NCI-H1930 (cell line): ENCODE data around the gene FBXL7.

Experiments used
- DNase-seq, 2 experiments: peaks; one replicate each; lab custom pipeline; 2025; lab: John Stamatoyannopoulos, UW

FBXL7 gene

GRCh38 chr5:15502208-15502607, 2.2 kb downstream of the FBXL7 start:
- no peak for DNase-seq

GRCh38 chr5:15506146-15506545, 6.2 kb downstream of the FBXL7 start:
- no peak for DNase-seq

DNA sequence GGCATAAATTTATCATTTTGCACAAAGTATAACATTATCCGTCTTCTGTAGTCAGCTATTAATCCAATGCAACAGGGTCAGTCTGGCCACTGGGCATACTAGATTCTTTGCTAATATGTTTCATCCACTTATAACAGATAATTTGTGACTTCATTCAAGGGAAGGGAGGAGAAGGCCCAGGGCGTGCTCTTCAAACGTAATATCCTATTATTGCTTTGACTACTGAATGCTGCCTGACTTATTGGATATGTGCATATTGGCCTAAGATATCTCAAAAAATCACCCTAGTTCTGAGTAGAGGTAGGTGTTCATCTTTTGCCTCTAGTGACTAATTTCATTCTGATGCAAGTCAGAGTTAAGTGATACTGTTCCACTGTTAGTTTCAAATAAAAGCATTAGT, 6.9 kb downstream of the FBXL7 start:
- no peak for DNase-seq

DNA sequence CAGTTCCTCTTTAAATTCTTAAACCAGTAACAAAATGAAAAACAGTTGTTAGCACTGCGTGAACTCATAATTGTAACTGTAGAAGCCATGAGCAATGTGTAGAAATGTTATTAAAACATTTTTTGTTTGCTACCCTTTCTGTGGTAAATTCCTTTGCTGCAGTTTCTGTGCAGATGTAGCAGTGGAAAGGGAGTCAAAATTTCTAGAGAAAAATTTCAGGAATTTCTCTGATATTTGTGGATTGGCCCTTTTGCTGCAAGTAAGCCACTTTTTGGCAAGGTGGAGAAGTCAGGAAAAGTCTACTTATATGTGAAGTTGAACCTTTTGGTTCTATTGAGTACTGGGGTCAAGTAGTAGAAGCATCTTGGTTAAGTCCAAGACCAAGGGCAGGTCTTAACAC, 10.1 kb downstream of the FBXL7 start:
- DNase-seq, result no peak

GRCh38 chr5:15510831-15511230, 10.9 kb downstream of the FBXL7 start:
- DNase-seq, result no peak

GRCh38 chr5:15513431-15513830, 13.5 kb downstream of the FBXL7 start:
- DNase-seq, result no peak

GRCh38 chr5:15513911-15514310, 13.9 kb downstream of the FBXL7 start:
- DNase-seq, result no peak

DNA sequence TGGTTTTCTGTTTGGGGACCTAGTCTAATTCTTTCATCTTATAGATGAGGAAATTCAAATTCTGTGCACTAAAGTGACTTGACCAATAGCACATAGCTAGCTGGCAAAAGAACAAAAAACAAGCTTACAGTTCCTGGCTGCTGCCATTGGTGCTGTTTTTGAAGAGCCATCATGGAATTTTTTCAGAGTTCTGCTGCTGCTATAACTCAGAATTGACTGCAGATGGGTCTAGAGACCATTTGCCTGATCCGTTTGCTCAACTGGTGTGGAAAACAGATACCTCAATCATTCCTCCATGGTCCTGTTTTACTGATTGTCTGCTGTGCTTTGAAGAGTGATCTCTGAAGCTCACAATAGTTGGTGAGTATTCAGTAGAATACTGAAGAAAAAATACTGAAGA, 15.2 kb downstream of the FBXL7 start:
- DNase-seq, result no peak

DNA sequence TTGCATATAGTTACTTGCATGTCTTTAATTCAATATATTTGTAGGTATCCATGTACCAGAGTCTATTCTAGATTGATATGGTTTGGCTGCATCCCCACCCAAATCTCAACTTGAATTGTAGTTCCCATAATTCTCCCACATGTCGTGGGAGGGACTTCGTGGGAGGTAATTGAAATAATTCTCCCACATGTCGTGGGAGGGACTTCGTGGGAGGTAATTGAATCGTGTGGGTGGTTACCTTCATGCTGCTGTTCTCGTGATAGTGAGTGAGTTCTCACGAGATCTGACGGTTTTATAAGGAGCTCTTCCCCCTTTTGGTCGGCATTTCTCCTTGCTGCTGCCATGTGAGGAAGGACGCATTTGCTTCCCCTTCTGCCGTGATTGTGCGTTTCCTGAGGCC, 16.5 kb downstream of the FBXL7 start:
- DNase-seq, result peak in 1 of 2 experiments; percentile 28

DNA sequence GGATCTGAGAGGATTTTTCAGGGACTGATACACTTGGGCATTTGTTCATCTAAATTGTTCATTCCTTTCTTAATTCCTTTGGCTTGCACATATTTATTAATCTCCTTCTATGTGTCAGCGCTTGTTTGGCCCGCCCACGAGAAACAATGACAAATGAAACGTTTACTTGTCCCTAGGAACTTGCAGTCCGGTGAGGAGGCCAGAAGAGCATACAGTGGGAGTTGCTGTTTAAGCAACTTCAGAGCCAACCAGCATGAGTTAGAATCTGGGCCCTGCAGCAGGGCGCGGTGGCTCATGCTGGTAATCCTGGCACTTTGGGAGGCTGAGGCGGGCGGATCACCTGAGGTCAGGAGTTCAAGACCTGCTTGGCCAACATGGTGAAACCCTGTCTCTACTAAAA, 18.8 kb downstream of the FBXL7 start:
- no peak for DNase-seq

- no peak for DNase-seq
Measured at GRCh38 chr5:15520856-15521255, 20.9 kb downstream of the FBXL7 start.

DNA sequence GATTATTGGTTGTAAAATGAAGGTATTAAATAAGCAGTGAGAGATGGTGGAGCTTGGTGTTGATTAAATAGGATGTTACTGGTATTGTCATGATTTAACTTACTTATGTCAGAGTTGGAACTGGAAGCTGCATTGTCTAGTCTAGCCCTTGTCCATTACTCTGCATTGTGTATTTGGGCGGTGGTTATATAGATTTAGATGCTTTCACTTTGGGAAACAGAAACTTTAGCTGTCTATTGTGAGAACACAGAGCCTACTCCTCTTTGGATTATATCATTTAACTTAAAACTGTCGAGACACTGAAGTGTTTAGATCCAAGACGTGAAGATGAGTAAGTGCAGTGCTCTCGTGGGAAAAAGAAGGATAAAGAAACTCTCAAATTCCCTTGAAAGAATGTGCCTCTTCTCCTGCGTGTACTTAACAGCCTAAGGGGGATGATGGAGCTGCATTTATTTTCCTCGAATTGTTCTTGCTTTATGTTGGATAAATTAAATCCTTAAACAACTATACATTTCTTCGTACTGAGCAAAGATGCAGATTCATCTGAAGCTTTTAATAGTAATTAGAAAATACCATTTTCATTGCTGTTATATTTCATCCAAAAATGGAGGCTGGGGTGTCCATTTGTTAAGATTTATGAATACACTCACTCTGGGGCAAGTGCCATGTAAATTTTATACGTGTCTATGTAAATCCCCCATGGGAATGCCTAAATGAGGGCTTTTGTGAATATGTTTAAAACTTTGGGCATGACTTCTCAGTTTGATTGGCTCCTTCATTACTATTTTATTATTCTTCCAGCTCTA, 21.6 kb downstream of the FBXL7 start:
- DNase-seq, result no peak

DNA sequence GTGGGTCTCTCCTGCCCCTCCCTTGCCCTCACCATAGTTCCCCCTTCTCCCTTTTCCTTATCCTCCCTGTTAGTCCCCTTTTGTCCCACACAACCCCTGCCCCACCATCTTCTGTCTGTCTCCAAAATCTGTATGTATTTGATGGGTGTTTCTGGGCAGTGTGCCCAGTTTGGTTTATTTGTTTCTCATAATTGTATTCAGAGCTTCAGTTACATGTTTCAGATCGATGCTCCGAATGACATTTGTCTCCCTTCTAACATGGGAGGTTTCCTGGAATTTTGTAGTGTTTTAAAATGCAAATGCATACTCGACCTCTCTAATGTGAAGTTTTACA, 22.2 kb downstream of the FBXL7 start:
- no peak for DNase-seq

- DNase-seq, result no peak
Measured at GRCh38 chr5:15524712-15525111, 24.7 kb downstream of the FBXL7 start.

DNA sequence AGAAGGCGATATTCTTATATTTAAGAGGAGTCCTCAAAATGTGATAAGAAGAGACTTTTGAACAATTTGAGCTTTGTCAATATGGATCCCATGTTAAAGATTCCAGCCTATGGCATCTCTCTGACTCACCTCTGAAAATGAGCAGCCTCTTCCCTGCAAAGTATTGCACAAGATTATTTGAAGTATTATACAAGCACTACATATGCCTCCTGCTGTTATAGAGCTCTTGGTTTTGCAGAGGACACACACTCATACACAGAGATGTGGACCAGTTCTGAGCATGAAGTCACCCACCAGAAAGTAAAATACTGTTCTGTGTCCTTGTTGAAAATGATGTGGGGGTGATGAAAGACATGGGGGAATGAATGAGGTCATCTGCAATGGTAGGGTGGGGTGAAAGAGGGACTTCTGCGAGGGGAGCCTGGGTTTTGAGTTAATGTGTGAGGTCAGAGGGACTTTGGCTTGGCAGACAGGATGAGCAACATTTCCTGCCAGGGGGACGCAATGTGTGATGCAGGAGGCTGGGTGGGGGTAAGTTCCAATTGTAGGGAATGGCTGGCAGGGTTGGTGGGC, 25.8 kb downstream of the FBXL7 start:
- DNase-seq, result no peak

DNA sequence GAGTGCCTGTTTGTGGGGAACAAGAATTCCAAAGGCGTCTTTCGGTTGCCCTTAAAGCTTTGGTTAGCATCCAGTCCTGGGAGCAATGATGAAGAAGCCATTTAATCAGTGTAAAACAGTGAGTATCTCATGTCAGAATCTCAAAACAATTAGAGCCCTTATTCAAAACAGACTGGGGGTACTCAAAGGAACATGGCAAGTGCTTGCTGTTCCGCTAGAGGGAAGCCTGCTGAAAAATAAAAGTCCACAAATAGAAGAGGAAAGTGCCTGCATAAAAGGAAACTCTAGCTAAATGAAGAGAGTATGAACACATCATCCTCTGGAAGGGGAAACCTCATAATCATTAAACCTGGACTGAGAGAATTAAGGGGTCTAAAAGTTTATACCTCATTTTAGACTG, 26.4 kb downstream of the FBXL7 start:
- no peak for DNase-seq

GRCh38 chr5:15528476-15528875, 28.5 kb downstream of the FBXL7 start:
- no peak for DNase-seq

DNA sequence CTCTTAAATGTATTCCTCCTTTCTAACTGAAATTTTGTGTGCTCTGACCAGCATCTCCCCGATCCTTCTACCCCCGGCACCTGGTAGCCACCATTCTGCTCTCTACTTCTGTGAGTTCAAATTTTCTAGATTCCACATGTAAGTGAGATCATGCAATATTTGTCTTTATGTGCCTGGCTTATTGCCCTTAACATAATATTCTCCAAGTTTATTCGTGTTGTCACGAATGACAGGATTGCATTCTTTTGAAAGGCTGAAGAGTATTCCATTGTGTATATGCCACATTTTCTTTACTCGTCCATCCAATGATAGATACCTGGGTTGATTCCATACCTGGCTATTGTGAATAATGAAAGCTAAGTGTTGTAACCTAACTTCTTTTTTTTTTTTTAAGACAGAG, 29.0 kb downstream of the FBXL7 start:
- DNase-seq, result no peak

DNA sequence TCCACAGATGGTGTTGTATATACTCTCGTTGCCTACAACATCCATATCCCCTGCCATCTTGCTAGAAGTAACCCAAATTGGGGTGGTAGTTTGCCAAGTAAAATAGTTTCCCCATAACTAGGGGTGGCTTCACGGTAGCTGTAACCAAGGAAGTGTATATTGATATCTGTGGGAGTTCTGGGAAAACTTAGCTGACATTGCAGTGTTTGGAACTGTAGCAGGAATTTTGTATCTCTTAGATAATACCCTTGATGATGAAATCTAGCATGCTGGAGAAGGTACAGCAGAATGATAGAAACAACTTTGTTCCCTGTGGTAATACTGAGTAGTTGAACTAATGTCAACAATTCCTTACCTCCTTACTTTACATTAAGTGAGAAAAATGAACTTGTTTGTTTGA, 29.8 kb downstream of the FBXL7 start:
- DNase-seq, result no peak

GRCh38 chr5:15533129-15533893, 33.3 kb downstream of the FBXL7 start:
- no peak for DNase-seq

GRCh38 chr5:15535938-15536337, 36.0 kb downstream of the FBXL7 start:
- DNase-seq, result no peak

DNA sequence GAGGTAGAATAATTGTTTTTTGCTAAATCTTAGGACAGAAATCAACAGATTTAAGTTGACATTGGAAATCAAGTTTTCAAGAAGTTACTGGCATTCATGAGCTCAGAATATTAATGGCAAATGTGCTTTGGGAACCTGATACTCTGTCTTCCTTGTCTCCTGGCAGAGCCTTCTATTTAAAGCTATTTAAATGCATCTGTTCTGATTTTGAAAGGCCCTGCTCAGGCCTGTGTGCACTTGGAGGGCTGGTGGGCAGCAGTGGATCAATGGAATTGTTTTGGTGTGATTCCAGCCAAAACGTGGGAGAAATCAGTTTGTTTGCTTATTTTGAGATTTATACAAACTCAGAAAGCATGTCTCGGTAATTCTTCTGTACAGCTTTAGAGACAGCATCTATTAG, 38.5 kb downstream of the FBXL7 start:
- DNase-seq, result no peak

GRCh38 chr5:15539951-15540350, 40.0 kb downstream of the FBXL7 start:
- no peak for DNase-seq
